ENCODE data around the gene COA6.

DNA sequence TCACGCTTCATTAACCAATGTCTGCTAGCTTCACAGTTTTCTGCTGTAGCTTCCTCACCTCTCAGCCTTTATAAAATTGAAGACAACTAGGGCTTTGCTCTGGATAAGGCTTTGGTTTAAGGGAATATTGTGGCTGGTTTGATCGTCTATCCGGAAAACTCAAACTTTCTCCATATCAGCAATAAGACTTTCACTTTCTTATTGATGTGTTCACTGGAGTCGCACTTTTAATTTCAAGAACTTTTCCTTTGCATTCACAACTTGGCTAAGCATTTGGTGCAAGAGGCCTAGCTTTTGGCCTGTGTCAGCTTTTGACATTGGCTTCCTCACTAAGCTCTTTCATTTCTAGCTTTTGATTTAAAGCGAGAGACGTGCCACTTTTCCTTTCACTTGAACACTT is 12.9 kb downstream of the COA6 start:
- TF ChIP-seq ZNF416 (CRISPR knock-in tag; IDR thresholded peaks at IDR 0.05) (no peak), GABPB1 (CRISPR knock-in tag; IDR thresholded peaks at IDR 0.05) (no peak), MXD4 (CRISPR knock-in tag; IDR thresholded peaks at IDR 0.05; ENCODE audit: borderline replicate concordance) (no peak), FOXK1 (CRISPR knock-in tag; IDR thresholded peaks at IDR 0.05) (no peak), CBFB (CRISPR knock-in tag; IDR thresholded peaks at IDR 0.05; ENCODE audit: low read depth) (no peak), CREM (CRISPR knock-in tag; IDR thresholded peaks at IDR 0.05) (no peak)
- TF ChIP-seq, protein P1, sequence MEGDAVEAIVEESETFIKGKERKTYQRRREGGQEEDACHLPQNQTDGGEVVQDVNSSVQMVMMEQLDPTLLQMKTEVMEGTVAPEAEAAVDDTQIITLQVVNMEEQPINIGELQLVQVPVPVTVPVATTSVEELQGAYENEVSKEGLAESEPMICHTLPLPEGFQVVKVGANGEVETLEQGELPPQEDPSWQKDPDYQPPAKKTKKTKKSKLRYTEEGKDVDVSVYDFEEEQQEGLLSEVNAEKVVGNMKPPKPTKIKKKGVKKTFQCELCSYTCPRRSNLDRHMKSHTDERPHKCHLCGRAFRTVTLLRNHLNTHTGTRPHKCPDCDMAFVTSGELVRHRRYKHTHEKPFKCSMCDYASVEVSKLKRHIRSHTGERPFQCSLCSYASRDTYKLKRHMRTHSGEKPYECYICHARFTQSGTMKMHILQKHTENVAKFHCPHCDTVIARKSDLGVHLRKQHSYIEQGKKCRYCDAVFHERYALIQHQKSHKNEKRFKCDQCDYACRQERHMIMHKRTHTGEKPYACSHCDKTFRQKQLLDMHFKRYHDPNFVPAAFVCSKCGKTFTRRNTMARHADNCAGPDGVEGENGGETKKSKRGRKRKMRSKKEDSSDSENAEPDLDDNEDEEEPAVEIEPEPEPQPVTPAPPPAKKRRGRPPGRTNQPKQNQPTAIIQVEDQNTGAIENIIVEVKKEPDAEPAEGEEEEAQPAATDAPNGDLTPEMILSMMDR (IDR thresholded peaks at IDR 0.05): no peak
- TF ChIP-seq, protein P2, sequence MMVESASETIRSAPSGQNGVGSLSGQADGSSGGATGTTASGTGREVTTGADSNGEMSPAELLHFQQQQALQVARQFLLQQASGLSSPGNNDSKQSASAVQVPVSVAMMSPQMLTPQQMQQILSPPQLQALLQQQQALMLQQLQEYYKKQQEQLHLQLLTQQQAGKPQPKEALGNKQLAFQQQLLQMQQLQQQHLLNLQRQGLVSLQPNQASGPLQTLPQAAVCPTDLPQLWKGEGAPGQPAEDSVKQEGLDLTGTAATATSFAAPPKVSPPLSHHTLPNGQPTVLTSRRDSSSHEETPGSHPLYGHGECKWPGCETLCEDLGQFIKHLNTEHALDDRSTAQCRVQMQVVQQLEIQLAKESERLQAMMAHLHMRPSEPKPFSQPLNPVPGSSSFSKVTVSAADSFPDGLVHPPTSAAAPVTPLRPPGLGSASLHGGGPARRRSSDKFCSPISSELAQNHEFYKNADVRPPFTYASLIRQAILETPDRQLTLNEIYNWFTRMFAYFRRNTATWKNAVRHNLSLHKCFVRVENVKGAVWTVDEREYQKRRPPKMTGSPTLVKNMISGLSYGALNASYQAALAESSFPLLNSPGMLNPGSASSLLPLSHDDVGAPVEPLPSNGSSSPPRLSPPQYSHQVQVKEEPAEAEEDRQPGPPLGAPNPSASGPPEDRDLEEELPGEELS (CRISPR knock-in tag; IDR thresholded peaks at IDR 0.05): no peak
- TF ChIP-seq, protein P3, sequence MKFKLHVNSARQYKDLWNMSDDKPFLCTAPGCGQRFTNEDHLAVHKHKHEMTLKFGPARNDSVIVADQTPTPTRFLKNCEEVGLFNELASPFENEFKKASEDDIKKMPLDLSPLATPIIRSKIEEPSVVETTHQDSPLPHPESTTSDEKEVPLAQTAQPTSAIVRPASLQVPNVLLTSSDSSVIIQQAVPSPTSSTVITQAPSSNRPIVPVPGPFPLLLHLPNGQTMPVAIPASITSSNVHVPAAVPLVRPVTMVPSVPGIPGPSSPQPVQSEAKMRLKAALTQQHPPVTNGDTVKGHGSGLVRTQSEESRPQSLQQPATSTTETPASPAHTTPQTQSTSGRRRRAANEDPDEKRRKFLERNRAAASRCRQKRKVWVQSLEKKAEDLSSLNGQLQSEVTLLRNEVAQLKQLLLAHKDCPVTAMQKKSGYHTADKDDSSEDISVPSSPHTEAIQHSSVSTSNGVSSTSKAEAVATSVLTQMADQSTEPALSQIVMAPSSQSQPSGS (CRISPR knock-in tag; IDR thresholded peaks at IDR 0.05; ENCODE audit: borderline replicate concordance, low read depth): no peak
- TF ChIP-seq, protein P4, sequence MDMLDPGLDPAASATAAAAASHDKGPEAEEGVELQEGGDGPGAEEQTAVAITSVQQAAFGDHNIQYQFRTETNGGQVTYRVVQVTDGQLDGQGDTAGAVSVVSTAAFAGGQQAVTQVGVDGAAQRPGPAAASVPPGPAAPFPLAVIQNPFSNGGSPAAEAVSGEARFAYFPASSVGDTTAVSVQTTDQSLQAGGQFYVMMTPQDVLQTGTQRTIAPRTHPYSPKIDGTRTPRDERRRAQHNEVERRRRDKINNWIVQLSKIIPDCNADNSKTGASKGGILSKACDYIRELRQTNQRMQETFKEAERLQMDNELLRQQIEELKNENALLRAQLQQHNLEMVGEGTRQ (CRISPR knock-in tag; IDR thresholded peaks at IDR 0.05): no peak
- TF ChIP-seq, protein P5, sequence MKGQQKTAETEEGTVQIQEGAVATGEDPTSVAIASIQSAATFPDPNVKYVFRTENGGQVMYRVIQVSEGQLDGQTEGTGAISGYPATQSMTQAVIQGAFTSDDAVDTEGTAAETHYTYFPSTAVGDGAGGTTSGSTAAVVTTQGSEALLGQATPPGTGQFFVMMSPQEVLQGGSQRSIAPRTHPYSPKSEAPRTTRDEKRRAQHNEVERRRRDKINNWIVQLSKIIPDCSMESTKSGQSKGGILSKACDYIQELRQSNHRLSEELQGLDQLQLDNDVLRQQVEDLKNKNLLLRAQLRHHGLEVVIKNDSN (CRISPR knock-in tag; IDR thresholded peaks at IDR 0.05): no peak
- TF ChIP-seq, protein P6, sequence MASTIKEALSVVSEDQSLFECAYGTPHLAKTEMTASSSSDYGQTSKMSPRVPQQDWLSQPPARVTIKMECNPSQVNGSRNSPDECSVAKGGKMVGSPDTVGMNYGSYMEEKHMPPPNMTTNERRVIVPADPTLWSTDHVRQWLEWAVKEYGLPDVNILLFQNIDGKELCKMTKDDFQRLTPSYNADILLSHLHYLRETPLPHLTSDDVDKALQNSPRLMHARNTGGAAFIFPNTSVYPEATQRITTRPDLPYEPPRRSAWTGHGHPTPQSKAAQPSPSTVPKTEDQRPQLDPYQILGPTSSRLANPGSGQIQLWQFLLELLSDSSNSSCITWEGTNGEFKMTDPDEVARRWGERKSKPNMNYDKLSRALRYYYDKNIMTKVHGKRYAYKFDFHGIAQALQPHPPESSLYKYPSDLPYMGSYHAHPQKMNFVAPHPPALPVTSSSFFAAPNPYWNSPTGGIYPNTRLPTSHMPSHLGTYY (CRISPR knock-in tag; IDR thresholded peaks at IDR 0.05): no peak
- TF ChIP-seq, protein P7, sequence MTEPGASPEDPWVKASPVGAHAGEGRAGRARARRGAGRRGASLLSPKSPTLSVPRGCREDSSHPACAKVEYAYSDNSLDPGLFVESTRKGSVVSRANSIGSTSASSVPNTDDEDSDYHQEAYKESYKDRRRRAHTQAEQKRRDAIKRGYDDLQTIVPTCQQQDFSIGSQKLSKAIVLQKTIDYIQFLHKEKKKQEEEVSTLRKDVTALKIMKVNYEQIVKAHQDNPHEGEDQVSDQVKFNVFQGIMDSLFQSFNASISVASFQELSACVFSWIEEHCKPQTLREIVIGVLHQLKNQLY (CRISPR knock-in tag; IDR thresholded peaks at IDR 0.05): no peak

Measured in WTC11 (cell line).